Measurements from ENCODE around the gene TUBA8.

Gene TUBA8

GRCh38 chr22:18075101-18075719, 35.4 kb upstream of the TUBA8 start:
- no peak for TF ChIP-seq CTCF (IDR thresholded peaks at IDR 0.05)

DNA sequence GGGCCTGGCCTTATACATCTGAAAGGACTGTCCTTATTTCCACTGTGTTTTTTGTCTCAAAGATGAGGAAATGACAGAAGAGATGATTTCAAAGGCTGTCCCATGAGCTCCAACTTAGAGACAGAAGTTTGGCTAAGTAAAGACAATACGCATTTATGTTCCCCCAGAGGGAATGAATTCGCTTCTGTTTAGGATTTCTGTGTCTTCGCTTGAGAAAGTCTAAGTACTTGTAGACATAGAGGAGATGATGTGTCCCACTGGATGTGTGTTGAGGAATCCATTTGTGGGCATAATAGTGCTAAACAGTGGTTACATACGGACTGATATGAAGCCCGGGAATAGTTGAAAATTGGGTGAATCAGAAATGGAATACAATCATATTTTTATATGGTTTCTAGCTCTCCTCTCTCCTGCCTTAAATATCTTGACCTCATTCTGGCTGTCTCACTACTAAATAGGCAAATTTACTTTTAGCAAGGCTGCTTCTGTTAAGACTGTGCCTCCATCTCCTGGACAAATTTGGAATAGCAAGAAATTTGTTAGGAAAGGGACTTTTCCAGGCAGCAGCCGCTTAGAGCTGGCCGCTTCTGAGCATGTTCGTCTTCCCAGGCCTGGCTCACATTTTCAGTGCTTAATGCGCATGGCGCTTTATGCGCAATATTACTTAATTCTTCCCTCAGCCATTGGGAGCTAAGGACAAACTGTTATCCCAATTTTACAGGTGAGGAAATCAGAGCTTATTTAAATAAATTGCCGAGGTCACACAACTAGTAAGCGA, 34.7 kb upstream of the TUBA8 start:
- TF ChIP-seq CTCF (IDR thresholded peaks at IDR 0.05): peak; percentile 79

DNA sequence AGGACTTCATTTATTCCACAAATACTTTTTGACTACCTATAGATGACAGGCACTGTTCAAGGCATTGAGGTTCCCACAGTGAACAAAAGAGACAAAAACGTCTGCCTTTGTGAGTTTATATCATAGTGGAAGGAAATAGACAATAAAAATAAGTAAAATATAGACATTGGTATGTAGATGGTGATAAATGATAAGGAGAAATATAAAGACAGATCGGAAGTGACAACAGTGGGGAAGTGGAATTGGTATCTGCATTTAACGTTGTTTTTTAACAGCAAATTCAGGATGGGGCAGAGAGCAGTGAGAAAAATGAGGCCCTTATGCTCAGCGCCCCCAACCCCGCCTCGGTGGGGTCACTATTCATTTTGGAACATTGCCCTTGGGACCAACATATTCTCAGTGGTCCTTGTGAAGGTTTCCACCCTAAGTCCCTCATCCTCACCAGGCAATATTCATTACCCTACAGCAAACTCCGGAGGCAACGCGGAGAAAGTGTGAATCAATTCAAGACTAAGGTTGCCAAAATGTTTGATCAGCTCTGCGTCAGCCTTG, 33.4 kb upstream of the TUBA8 start:
- no peak for TF ChIP-seq CTCF (IDR thresholded peaks at IDR 0.05)

DNA sequence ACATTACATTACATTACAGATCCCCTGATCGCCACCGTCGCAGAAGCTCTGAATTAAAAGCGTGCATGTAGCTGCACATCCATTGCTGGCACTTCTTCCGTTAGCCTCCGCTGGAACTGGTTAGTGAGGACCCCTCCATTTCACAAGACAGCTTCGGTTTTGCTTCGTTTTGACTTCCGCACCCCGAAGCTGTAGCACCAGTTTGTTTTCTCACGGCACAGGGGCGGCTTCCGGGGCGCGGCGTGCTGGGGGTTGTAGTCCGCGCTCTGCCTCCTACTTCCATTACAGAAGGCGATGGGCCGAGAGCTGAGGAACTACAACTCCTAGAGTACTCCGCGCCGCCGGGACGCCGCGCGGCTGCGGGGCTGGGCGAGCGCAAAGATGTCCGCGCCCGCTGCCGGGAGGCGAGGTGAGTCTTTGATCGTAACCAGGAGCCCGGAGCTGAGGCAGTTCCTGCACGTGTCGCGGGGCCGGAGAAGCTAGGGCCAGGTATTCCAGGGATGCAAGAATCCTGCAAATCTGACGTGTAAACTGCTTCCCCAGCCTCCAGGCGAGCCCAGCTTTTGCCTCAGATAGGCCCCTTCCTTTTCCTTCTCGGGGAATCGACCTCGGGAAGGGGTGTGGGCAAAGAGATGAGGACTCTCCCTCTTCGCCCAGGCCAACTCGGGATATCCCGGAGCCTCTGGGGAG, 32.8 kb upstream of the TUBA8 start, which contains the start of gene PEX26:
Gene PEX26, plus strand, starts transcription at position 352 of the 690 bp plus-strand sequence. CDS start 387 bp downstream, outside the sequence.
- no peak for TF ChIP-seq CTCF (IDR thresholded peaks at IDR 0.05)

- TF ChIP-seq CTCF (IDR thresholded peaks at IDR 0.05): no peak
Observed at GRCh38 chr22:18078329-18079041, 32.1 kb upstream of the TUBA8 start.

- TF ChIP-seq CTCF (IDR thresholded peaks at IDR 0.05): no peak
Observed at GRCh38 chr22:18079706-18080233, 30.8 kb upstream of the TUBA8 start.

- no peak for TF ChIP-seq CTCF (IDR thresholded peaks at IDR 0.05)
Observed at GRCh38 chr22:18081416-18081815, 29.2 kb upstream of the TUBA8 start.
